Heart right ventricle (tissue), 16 donors: Measurements from ENCODE around the gene GJB3. TPM values are rescaled to one million over a fixed set of nuclear protein-coding genes. Genes with fewer than 3 reads are reported as not detected.

Source experiments
- ATAC-seq, 8 donors: fragments of 200-7000 bp; cut with Tn5 transposase; one replicate each; pipeline ENCODE4 v1.9.1; 2020; ENCODE audit warnings: mild to moderate bottlenecking in 8 of 8, moderate library complexity in 8 of 8, moderate number of reproducible peaks in 1 of 8
- DNase-seq, 2 donors: peaks; one replicate each; pipeline ENCODE4 v3.0.0-alpha.2; 2020
- H3K27ac ChIP-seq, 10 donors: fragments of 200-600 bp; sonication (generic) in 2 of 10; one replicate each; pipeline versions ENCODE4 v1.5.0 to v1.8.0; 2020 to 2022; ENCODE audit warnings: mild to moderate bottlenecking in 3 of 10
- H3K27me3 ChIP-seq, 7 donors: fragments of 200-600 bp; one replicate each; pipeline ENCODE4 v1.8.0; 2021 to 2022; ENCODE audit warnings: mild to moderate bottlenecking in 2 of 7
- H3K36me3 ChIP-seq, 9 donors: fragments of 200-600 bp; sonication (generic) in 1 of 9; one replicate each; pipeline versions ENCODE4 v1.5.0 to v1.8.0; 2020 to 2022; ENCODE audit warnings: mild to moderate bottlenecking in 2 of 9
- H3K4me1 ChIP-seq, 9 donors: fragments of 200-600 bp; sonication (generic) in 1 of 9; one replicate each; pipeline versions ENCODE4 v1.5.0 to v1.8.0; 2020 to 2022; ENCODE audit warnings: mild to moderate bottlenecking in 4 of 9
- H3K4me3 ChIP-seq, 10 donors: fragments of 200-600 bp; sonication (generic) in 2 of 10; one replicate each; pipeline versions ENCODE4 v1.5.0 to v1.8.0; 2020 to 2022; ENCODE audit warnings: mild to moderate bottlenecking in 7 of 10, moderate library complexity in 2 of 10
- H3K9me3 ChIP-seq, 11 donors: fragments of 200-600 bp in 10 of 11; sonication (generic) in 2 of 11; one replicate each; pipeline versions ENCODE4 v1.5.0 to v1.8.0; 2013 to 2022; ENCODE audit warnings: mild to moderate bottlenecking in 2 of 11, control low read depth in 1 of 11, moderate library complexity in 1 of 11
- WGBS, 2 donors: extraction: QIAGEN DNeasy Blood & Tissue Kit; methylation state at CpG; one replicate each; pipeline ENCODE4 v1.1.7; 2013; ENCODE audit warnings: inconsistent platforms in 1 of 2; 5-methylcytosine and 5-hydroxymethylcytosine counted together
- intact Hi-C, 10 donors: fragments of 100-400 bp; cut with DNase I; formaldehyde crosslinking; loops; one replicate each; pipeline versions ENCODE4 v1.11.1 to v1.14.2; 2022
- polyA plus RNA-seq, 2 donors: library from polyadenylated mRNA; stranded (reverse); fragments of 200-250 nt; gene quantifications; one replicate each; pipeline ENCODE4 v1.2.3, GENCODE V29; 2013
- total RNA-seq, 10 donors: library from RNA; stranded (reverse); fragmentation: NEBNext Ultra II Directional in 3 of 10; extraction: Animal tissue kit (Norgen Biotek cat#: 25700) in 3 of 10; gene quantifications; one replicate each; pipeline versions ENCODE4 v1.2.1 to v1.2.4, GENCODE V29; 2021 to 2023
- TF ChIP-seq, protein P1 (sequence below), 9 donors: fragments of 200-600 bp; sonication (generic) in 2 of 9; IDR thresholded peaks; one replicate each; pipeline versions ENCODE4 v1.5.0 to v1.8.0; 2021 to 2022; ENCODE audit warnings: antibody characterized with exemption in 9 of 9, mild to moderate bottlenecking in 5 of 9, moderate library complexity in 1 of 9
- donor health status: Arrhythmogenic right ventricular cardiomyopathy.
- donor health status: ischemic (EF 13 %, LVEDD 7.1; RV severe dilation, severe dysfunction).
- donor health status: healthy with polysubstance abuse.
- donor health status: DM: no; HTN: yes; CAD: no.
- donor health status: DM: no; HTN: no; CAD: no.
- donor health status: ischemic (EF 25% LVEDD 6.9; RV normal size, moderate dysfunction).
- donor health status: ischemic (EF 25% LVEDD 5.7; RV mildly dilated, moderate dysfunction).
- donor health status: healthy.
- donor health status: DM: yes; HTN: yes; CAD: no.
- donor health status: Ischemic cardiomyopathy.
- donor health status: ischemic (EF 35%, LVEDD 5.7; RV mildly dilated, moderate dysfunction).
- donor health status: nonischemic (EF 11% LVEDD 7.7; RV severe dilation, severe dysfunction).
- donor health status: DM: yes; HTN: yes; CAD: no.
- donor health status: PGD.
- donor health status: ischemic (EF 29% LVEDD 5.4; RV normal size, mild dysfunction).
- donor health status: nonischemic (EF 23%, LVEDD 6.1; RV moderate dilation, normal function).

Gene GJB3
- total and polyA plus RNA-seq, 12 donors: not detected

DNA sequence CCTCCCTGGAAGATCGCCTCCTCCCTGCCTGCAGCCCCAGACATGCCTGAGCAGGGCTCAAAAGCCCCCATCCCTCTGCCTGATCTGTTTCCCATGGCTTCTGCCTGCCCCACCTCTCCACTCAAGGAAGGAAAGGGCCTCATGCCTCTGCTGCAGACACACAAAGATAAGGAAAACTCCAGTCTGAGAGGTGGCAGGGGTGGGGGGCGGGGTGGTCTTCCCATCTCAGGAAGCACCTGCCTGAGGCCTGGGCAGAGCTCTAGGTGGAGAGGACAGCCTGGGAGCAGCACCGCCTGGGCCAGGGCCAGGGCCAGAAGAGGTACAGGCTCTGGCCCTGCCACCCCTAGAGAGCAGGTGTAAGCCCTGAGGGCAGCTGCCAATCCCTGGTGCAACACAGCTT, 4.1 kb upstream of the GJB3 start:
- no peak overlapping the region for H3K27ac ChIP-seq
- H3K4me3 ChIP-seq: no peak overlapping the region
- H3K27me3 ChIP-seq: peaks cover 10 to 81% (median 45%) of the 10 kb centered on the region in 7 donors
- TF ChIP-seq, protein P1, sequence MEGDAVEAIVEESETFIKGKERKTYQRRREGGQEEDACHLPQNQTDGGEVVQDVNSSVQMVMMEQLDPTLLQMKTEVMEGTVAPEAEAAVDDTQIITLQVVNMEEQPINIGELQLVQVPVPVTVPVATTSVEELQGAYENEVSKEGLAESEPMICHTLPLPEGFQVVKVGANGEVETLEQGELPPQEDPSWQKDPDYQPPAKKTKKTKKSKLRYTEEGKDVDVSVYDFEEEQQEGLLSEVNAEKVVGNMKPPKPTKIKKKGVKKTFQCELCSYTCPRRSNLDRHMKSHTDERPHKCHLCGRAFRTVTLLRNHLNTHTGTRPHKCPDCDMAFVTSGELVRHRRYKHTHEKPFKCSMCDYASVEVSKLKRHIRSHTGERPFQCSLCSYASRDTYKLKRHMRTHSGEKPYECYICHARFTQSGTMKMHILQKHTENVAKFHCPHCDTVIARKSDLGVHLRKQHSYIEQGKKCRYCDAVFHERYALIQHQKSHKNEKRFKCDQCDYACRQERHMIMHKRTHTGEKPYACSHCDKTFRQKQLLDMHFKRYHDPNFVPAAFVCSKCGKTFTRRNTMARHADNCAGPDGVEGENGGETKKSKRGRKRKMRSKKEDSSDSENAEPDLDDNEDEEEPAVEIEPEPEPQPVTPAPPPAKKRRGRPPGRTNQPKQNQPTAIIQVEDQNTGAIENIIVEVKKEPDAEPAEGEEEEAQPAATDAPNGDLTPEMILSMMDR (IDR thresholded peaks at IDR 0.05): no peak
- 50 to 56% methylated on average over 3 of the region's 3 CpGs for WGBS, 2 donors
- DNase-seq (no peak), ATAC-seq (no peak)
- peaks cover 0 to 12% (median 10%) of the 10 kb centered on the region in 9 donors for H3K4me1 ChIP-seq
- H3K36me3 ChIP-seq: no peaks in the 10 kb centered on the region
- no peaks in the 10 kb centered on the region for H3K9me3 ChIP-seq
- intact Hi-C loops: no loop called here

DNA sequence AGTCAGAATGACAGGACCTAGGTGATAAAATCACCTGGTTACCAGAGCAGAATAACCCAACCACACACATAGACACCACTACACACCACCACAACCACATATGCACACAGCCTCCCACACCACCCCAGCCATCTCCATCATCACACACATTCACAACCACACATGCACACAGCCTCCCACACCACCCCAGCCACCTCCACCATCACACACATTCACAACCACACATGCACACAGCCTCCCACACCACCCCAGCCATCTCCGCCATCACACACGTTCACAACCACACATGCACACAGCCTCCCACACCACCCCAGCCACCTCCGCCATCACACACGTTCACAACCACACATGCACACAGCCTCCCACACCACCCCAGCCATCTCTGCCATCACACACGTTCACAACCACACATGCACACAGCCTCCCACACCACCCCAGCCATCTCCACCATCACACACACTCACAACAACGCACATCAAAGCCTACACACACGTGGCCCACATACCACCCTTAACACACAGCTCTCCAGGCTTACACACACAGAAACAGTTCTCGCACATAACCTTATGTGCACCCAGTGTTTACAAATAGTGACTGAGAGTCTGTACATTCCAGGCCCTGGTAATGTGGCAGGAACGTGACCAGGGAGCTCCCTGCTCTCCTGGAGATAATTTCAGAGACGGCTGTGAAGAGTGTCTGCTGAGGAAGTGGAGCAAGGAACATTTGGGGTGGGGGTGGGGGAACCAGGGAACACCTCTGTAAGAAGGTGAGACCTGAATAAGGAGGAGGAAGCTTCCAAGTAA, 3.3 kb upstream of the GJB3 start:
- Histone ChIP-seq H3K36me3 (no peaks in the 10 kb centered on the region), H3K4me1 (peaks cover 0 to 16% (median 11%) of the 10 kb centered on the region in 9 donors), H3K27me3 (peaks cover 18 to 89% (median 53%) of the 10 kb centered on the region in 7 donors), H3K27ac (no peak overlapping the region), H3K4me3 (no peak overlapping the region), H3K9me3 (no peaks in the 10 kb centered on the region)
- DNase-seq: no peak
- TF ChIP-seq, protein P1 (IDR thresholded peaks at IDR 0.05): no peak
- 54 to 71% methylated on average over 10 of the region's 10 CpGs for WGBS, 2 donors
- ATAC-seq: no peak
- intact Hi-C loops: no loop called here

DNA sequence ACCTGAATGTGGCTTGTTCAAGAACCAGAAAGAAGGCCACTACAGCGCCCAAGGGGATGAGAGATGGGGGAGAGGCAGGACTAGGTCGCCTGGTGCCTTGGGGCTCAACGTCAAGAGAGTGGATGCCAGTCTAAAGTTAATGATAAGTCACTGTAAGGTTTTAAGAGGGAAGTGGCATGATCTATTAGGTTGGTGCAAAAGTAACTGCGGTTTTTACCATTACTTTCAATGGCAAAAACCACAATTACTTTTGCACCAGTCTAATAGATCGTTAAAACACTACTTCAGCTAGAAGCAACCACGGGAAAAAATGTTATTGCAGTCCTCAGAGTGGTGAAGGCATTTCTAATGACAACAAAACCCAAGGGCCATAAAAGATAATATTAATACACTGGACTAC, 2.6 kb upstream of the GJB3 start:
- ATAC-seq (no peak), DNase-seq (no peak)
- H3K27me3 ChIP-seq: peaks cover 18 to 86% (median 60%) of the 10 kb centered on the region in 7 donors
- H3K27ac ChIP-seq: no peak overlapping the region
- H3K36me3 ChIP-seq: no peaks in the 10 kb centered on the region
- intact Hi-C loops: no loop called here
- TF ChIP-seq, protein P1 (IDR thresholded peaks at IDR 0.05): no peak
- no peak overlapping the region for H3K4me3 ChIP-seq
- peaks cover 0 to 16% (median 11%) of the 10 kb centered on the region in 9 donors for H3K4me1 ChIP-seq
- H3K9me3 ChIP-seq: no peaks in the 10 kb centered on the region
- WGBS, 2 donors: 76 to 80% methylated on average over 6 of the region's 6 CpGs

DNA sequence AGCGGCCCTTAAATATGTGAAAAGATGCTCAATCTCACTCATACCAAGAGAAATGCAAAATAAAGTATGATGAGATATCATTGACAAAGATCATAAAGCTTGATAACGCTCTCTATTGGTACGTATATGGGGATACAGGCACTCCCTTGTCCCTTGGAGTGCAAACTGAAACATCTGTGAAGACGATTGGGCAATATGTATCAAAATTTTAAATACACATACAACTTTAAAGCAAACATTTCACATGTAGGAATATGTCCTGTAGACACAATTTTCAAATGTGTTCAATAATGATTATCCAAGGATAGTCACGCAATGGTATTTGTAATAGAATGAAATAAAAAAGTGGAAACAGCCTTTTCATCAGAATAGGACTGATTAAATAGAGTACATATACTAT, 2.0 kb upstream of the GJB3 start:
- ATAC-seq (no peak), DNase-seq (no peak)
- intact Hi-C loops: no loop called here
- Histone ChIP-seq H3K9me3 (no peaks in the 10 kb centered on the region), H3K27me3 (peaks cover 18 to 87% (median 62%) of the 10 kb centered on the region in 7 donors), H3K27ac (no peak overlapping the region), H3K36me3 (no peaks in the 10 kb centered on the region), H3K4me3 (no peak overlapping the region), H3K4me1 (peaks cover 0 to 16% (median 11%) of the 10 kb centered on the region in 9 donors)
- WGBS, 2 donors: 88 to 93% methylated on average over 5 of the region's 5 CpGs
- TF ChIP-seq, protein P1 (IDR thresholded peaks at IDR 0.05): no peak
